GM18868 (cell line): ENCODE data around the gene HK1.
"Not testable (repeated sequence)": the region's sequence is repeated elsewhere in the genome, so short reads cannot be mapped to it uniquely, and the experiment has no call there.

ENCODE experiments used
- ATAC-seq: cut with Tn5 transposase; IDR thresholded peaks from one replicate; pipeline ENCODE4 v1.9.1; 2021; ENCODE audit warnings: mild to moderate bottlenecking, moderate library complexity; ENCODE audit not compliant: unreplicated experiment

The HK1 gene

DNA sequence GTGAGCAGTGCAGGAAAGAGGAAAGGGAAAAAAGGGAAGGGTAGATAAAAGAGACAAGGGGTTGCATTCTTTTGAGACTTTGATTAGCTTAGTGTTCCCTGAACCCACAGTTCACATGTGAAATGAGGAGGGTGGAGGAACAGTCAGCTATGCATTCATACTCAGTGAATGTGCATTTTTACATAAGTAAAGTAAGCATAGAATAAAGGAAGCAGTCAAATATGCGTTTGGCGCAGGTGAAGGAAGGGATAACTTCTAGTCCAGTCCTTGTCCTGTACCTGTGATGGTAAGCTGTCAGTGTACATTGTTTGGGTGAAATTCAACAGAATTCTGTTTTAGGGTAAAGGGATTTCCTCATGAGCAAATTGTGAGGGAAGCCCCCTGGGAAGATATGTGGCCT, 28.1 kb downstream of the HK1 start:
- no peak for ATAC-seq

DNA sequence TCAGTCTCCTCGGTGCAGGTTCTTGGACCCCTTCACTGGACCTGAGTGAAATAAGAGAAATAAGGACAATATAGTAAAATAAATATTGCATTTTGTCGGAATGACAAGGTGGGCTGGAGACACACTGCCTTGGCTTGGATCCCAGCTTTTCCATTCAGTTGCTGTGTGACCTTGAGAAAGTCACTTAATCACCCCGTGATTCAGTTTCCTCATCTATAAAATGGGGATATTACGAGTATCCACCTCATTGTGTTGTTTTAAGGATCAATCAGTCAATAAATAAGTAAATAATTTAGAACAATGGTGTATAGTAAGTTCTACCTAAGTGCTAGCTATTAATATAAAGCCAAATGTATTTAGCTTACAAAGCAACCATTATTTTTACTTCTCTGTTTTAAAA, 29.1 kb downstream of the HK1 start:
- no peak for ATAC-seq

- ATAC-seq, result not testable (repeated sequence)
Observed at GRCh38 chr10:69308304-69308703, 30.0 kb downstream of the HK1 start.

GRCh38 chr10:69311309-69311708, 33.0 kb downstream of the HK1 start:
- no peak for ATAC-seq

DNA sequence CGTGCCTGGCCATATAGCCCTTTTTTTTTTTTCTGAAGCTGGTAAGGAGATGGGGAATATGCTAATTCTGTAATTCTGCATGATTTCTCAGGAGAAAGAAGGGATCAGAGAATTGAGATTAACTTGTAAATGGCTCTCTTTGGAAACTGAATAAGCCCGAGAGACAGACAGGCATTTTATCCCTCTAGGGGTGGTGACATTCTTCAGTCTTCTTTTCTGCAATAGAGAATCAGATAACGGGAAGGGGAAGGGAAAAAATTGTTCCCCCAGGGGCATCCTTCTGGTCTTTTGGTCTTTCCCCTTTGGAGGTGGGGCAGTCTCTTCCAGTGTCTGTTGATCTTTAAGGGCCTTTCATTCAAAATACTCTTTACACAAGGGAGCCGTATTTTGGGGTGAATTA, 34.2 kb downstream of the HK1 start:
- no peak for ATAC-seq

DNA sequence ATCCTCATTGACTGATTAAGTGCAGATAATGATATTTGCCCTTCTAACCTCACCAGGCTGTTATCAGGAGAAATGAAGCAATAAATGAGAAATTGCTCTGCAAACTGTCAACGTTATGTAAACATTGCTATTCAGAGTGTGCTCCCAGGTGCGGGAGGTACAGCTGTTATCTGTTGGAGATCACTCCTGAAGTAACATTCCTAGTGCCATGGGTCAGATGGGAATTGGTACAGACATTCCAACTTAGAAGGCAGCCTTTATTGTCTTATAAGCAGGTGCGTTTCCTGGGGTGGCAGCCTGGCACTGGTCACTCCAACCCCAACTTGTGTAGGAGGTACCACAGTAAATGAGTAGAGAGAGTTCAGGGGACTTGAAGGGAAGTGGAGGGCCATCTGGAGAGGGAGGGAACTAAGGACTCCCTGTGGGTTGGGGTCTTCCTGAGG, 36.8 kb downstream of the HK1 start:
- no peak for ATAC-seq

GRCh38 chr10:69315610-69316312, 37.5 kb downstream of the HK1 start:
- no peak for ATAC-seq

- ATAC-seq, result no peak
Observed at GRCh38 chr10:69316313-69317059, 38.2 kb downstream of the HK1 start.

- ATAC-seq, result peak; percentile 51
Observed at GRCh38 chr10:69317175-69317604, 38.9 kb downstream of the HK1 start.

- no peak for ATAC-seq
Observed at GRCh38 chr10:69317626-69318105, 39.4 kb downstream of the HK1 start.

DNA sequence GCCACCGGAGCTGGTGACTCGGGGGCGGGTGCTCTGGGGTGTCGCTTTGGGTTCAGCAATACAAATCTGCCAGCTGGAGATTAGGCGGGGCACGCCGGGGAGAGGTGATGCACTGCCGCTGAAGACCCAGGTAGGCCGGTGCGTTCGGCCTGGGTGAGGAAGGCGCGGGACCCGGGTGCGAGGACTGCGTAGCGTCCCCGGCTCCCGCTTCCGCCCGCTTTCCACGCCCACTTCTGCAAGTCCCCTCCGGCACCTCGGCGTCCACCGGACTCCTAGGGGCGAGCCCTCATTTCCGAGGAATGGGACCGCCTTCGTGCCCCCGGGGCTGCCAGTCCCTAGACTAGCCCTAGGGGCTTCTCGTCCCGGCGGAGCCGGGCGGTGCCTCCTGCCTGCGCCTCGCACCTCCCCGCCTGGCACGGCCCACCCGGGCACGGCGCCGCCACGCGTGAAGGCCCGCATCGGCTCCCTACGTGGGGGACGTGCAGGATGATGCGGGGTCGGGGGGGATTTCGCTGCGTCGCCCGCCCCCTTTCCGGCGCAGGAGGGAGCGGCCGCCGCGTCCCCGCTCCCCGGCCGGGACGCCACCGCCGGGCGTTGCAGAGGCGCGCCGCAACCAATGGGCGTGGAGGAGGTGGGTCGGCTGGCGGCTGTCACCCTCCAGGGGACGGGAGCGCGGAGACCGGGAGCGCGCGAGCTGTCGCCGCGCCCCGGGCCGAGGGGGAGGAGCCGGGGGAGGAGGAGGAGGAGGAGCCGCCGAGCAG, 40.0 kb downstream of the HK1 start:
- ATAC-seq, result peak; percentile 84

DNA sequence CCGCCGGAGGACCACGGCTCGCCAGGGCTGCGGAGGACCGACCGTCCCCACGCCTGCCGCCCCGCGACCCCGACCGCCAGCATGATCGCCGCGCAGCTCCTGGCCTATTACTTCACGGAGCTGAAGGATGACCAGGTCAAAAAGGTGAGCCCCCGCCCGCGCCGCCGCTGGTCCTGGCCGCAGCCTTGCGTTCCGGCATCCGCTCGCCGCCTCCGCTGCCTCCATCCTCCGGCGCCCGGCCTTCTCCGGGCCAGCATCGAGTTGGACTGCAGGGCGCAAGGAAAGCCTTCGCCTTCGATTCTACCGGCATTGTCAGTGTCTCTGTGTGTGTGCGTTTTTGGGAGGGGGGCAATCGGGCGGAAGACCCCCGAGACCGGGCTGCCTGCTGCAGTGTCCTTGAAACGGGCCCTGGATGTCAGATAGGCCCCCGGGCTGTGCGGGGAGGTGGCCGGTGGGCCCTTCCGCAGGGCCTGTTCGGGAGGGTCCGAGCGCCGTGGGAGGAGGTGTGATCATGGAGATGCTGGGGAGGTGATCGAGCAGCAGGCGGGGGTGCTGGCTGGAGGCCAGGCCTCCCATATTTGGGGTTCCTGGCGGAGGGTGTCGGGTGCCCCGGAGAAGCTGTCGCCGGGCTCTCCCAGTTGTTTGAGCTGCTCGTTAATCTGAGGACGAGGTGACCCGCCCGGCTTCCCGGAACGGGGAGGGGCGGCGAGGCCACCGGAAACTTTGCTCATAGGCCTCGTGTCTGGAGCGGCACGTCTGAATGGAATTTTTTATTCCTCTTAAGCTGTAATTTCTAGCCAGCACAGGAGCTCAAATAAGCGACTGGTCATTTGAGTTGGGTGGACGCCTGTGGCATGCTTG, 40.8 kb downstream of the HK1 start:
- peak; percentile 18 for ATAC-seq

GRCh38 chr10:69319841-69320316, 41.6 kb downstream of the HK1 start:
- ATAC-seq, result no peak

DNA sequence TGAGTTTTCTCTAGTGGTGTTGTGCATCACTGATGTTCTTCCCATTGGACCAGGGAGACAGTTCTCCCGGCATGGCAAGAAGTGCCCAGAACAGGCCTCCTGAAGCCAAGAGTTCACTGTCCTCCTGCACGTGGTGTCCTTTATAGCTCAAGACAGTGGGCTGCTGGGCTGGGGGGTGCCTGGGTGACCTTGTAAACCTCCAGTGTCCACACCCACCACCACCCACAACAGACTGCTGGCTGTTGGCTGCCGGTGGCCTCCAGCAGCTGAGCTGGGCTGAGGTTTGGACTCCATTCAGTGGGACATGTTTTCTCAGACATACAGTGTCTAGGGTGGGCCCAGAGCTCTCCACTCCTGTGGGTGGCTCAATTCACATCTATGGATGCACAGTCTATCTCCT, 42.2 kb downstream of the HK1 start:
- ATAC-seq, result no peak

DNA sequence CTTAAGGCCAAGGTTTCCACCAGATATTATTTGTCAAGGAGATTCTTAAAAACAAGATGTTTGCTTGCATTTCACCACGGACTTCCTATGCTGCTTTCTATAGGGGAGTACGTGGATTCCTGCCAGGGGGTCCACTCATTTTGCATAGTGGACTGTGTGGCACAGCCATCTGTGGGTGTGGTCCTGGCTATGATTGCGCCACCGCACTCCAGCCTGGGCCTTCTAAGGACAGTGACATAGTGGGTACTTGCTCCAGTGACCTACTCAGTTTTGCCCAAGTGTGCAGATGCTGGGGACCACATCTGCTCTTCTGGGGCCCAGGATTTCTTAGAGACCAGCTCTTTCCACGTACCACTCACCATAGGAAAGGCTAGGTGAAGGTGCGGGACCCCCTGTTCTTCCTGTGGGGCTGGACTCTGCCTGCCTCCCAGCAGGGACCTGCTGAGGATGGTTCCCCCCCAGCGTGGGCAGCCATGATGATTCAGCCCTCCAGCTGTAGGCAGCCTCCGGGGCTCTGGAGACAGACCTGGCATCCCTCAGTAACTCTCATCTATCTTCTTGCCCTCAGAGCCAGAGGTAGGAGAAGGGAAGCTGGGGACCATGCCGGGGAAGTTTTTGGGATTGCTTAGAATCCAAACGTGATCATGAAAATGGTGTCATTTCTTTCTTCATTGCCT, 42.9 kb downstream of the HK1 start:
- no peak for ATAC-seq

DNA sequence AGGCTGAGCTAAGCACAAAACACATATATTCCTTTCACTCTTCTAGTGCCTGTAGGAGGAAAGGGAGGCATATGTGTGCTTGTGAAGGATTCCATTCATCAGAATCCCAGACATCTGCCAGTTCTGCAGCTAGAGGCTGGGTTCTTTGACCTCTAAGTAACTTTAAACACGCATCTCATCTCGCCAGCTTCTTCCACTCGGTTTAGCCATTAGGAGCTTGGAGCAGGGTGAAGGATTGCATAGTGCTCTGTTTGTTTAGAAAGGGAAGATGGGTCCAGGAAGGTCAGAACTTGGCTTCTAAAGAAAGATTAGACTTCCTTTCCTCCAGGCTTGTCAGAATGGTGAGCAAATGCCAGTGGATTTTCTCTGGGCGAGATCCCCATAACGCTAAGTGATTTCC, 43.6 kb downstream of the HK1 start:
- no peak for ATAC-seq

DNA sequence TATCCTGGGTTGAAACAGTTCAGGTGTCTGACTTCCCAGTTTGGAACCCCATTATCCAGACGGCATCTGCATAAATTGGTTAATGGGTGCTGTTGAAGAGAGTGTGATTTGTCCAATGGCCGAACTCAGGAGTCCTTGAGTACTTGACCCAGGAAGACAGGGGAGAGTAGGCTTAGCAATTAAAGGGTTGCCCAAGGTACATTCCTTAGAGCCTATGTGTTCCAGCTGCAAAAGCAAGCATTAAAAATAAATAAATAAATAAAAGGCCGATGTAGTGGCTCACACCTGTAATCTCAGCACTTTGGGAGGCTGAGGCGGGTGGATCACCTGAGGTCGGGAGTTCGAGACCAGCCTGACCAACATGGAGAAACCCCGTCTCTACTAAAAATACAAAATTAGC, 44.0 kb downstream of the HK1 start:
- not testable (repeated sequence) for ATAC-seq

DNA sequence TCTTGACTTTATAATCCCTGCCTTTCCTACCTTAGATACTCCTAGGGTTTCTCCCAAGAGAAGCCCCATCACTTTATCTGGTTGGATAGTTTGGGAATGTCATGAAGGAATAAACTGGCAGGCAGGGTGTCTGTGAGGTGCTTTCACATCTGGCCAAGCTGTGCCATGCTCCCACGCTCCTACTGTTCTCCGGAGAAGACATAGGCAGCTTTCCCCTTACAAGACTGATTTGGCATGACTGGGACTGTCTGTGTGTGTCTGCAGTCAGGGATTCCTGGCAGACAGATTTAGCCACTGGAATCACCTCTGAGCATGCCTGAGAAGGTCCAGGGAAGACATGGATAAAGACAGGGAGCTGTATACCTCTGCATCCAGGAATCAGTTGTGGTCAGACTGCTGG, 45.3 kb downstream of the HK1 start:
- no peak for ATAC-seq

DNA sequence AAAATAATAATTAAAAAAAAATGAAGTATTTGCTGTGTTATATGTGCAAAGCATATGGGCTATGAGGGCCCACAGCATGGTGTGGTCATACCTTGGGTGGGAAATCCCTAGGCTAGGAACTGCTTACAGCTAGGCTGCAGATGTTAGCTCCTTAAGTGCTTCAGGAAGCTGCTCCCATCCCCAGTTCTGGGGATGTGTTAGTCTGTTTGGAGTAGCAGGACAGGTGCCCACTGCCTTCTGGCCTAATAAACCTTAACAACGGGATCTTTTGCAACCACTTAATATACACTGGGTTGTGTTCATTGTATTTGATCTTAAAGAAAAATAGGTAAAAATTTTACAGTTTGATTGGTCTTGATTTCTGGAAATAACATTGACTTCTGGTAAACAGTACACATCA, 46.3 kb downstream of the HK1 start:
- ATAC-seq, result no peak
